ENCODE results near the gene FILIP1L. TPM values are rescaled to one million over a fixed set of nuclear protein-coding genes. Genes with fewer than 3 reads are reported as not detected.

The FILIP1L gene
- total RNA-seq, 4 donors from 2014 or later = 31.3 to 64.0 (median 46.5) TPM

DNA sequence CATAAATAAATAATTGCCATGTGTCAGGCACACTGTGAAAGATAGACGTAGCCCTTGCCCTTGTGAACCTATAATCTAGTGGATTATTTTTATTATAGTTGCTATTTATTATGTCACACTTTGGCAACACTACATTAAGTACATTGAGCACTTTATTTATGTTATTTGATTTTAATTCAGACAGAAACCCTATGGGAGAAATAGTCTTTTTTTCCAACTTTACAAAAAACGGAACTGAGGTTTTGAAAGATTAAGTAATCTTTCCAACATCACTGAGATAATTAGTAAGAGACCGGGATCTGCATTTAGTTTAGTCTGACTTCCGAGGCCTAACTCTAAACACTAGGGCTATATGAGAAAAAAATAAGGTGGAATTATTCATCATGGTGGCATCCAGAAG, 2.8 kb upstream of the FILIP1L start:
- TF ChIP-seq, protein P1, sequence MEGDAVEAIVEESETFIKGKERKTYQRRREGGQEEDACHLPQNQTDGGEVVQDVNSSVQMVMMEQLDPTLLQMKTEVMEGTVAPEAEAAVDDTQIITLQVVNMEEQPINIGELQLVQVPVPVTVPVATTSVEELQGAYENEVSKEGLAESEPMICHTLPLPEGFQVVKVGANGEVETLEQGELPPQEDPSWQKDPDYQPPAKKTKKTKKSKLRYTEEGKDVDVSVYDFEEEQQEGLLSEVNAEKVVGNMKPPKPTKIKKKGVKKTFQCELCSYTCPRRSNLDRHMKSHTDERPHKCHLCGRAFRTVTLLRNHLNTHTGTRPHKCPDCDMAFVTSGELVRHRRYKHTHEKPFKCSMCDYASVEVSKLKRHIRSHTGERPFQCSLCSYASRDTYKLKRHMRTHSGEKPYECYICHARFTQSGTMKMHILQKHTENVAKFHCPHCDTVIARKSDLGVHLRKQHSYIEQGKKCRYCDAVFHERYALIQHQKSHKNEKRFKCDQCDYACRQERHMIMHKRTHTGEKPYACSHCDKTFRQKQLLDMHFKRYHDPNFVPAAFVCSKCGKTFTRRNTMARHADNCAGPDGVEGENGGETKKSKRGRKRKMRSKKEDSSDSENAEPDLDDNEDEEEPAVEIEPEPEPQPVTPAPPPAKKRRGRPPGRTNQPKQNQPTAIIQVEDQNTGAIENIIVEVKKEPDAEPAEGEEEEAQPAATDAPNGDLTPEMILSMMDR (IDR thresholded peaks at IDR 0.05) = no peak
- ATAC-seq (ENCODE audit: low FRiP score) = no peak

DNA sequence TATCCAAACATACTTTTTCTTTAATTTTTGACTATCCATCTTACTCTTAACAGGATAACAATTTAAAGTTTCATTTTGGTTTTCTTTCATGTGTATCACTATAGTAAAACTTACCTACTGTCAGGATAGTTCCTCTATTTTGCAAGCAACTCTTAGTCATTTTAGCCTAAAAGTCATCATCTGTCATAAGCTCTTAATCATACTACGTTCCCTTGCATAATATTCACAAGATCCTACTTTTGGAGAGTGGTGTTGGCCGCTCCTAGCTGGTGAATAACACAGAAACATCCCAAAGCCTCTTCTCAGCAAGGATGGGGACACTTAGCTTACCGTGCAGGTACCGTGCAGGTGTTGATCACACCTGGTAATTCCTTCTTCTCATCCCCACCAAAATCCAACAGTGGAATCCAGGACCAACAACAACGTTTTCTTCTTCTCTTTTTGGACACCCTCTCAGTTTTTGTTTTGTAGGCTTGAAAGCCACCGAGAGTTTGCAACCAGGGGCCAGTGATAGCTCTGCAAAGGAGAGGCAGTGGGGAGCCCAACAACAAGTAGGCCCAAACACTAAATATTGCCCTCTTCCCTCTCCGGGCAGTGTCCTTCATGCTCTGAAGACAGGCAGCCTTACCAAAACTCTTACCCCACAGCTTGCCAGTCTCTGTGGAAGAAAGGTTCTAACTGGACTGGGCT, 433 bp downstream of the FILIP1L start:
- DNase-seq (ENCODE audit: low spot score) = no peak
- TF ChIP-seq, protein P1 (IDR thresholded peaks at IDR 0.05) = no peak
- no peak for ATAC-seq (ENCODE audit: low FRiP score)

More for the DNA sequence above, 2.8 kb upstream of the FILIP1L start:
- no peak for DNase-seq (ENCODE audit: low spot score)

DNA sequence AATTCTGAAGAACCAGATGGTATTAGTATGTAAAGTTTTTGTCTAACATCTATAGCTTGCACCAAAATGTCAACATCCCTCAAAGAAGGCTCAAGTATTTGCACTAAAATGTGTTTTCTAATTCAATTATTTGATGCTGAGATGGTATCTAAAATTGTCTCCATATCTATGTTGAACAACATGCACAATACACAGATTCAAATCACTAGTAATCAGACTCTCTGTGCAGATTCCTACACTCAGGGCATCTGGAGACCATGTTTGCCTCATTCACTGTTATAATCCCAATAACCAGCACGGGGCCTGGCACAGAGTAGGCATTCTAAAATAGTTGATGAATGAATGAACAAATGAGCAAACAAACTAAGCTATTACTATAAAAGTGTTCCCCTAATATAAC, 2.6 kb downstream of the FILIP1L start:
- ATAC-seq (ENCODE audit: low FRiP score) = no peak
- no peak for DNase-seq (ENCODE audit: low spot score)
- TF ChIP-seq, protein P1 (IDR thresholded peaks at IDR 0.05) = no peak

DNA sequence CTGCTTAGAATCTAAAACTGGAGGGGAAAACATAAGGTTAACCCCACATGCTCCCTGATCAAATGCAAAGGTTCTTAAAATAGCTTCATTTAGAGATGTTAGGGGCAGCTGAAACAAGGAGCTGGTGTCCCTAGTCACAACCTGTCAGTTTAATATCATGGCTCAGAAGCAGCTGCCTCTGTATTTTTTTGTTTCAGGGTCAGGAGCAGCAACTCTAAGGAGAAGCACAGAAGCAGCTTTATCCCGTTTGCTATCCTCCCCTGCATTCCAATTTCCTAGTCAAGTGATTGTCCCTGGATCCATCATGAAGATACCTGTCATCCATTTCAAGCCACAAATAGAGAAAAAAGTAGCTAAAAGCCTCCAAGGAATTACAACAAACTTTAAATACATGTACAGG, 4.1 kb downstream of the FILIP1L start:
- DNase-seq (ENCODE audit: low spot score) (no peak), ATAC-seq (ENCODE audit: low FRiP score) (no peak)
- TF ChIP-seq, protein P1 (IDR thresholded peaks at IDR 0.05) = no peak

DNA sequence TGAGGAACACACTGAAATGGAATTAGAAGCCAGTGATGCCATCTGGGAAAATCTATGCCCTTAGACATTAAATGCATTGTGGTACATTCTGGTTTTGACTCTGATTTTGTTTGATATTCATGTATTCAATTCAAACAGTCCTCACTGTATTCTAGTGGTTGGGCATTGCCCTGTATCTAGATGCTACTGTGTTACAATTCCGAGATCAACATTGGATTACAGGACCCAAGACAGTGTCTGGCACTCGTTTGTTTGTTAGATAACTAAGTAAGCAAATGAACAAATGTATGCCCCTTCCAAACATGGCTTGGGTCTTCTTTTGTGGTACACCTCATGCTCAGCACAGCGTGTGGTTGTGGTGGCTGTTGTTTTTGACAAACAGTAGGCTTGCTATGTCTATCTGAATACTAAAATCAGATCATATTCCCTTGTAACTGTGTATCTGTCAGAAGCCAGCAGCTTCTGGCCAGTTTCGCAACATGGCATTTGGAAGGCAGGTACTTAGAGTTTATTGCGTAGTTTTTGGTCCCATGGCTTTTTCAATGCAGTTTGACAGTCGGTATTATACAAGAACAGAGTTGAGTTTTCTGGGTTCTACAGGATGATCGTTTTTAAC, 5.7 kb downstream of the FILIP1L start:
- no peak for ATAC-seq (ENCODE audit: low FRiP score)

DNA sequence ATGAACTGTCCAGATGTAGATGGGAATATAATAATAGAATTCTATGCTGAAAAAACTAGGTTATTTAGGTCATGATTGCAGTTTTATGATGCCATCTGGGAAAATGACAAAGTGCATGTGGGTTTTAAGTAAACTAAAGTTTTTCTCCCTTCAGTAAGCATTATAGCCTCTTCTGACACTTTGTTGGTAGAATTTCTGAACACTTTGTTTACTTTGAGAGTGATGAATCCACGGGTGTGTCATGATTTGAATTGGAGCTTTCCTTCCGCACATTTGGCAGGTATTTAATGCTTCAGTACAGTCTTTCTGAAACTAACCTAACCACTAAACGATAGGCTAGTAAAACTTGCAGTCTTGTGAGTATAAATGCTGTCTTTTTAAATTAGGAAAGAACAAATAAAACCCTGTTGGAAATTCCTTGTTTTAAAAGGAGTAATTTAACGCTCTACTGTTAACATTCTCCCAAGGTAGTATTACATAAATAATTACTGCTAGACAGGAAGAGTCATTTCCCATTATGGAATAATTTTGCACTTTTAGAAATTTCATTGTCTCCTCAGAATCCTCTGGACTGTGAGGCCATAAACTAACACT, 7.0 kb downstream of the FILIP1L start:
- no peak for DNase-seq (ENCODE audit: low spot score)
- TF ChIP-seq, protein P1 (IDR thresholded peaks at IDR 0.05) = no peak
- no peak for ATAC-seq (ENCODE audit: low FRiP score)

More for the DNA sequence above, 5.7 kb downstream of the FILIP1L start:
- TF ChIP-seq, protein P1 (IDR thresholded peaks at IDR 0.05) = no peak
- DNase-seq (ENCODE audit: low spot score) = no peak

All from omental fat pad (tissue), 4 donors.